Neural progenitor cell (in vitro differentiated cells): Measurements from ENCODE around the gene CLEC2B. TPM values are rescaled to one million over a fixed set of nuclear protein-coding genes. Genes with fewer than 3 reads are reported as not detected.

ENCODE experiments used
- DNase-seq: peaks from one replicate; pipeline ENCODE4 v3.0.0-alpha.2; 2016; ENCODE audit warnings: low spot score
- H2AFZ ChIP-seq: fragments of 200-600 bp; sonication (generic); replicated peaks from 2 replicates; pipeline ENCODE4 v1.6.1; 2016; ENCODE audit warnings: antibody characterized with exemption
- H3F3A ChIP-seq: fragments of 200-600 bp; sonication (generic); 2 replicates; pipeline ENCODE4 v1.6.1; 2016; ENCODE audit warnings: antibody characterized with exemption, low read depth
- H3K27ac ChIP-seq: fragments of 200-600 bp; sonication (generic); 2 replicates; pipeline ENCODE4 v1.5.1; 2016; ENCODE audit warnings: mild to moderate bottlenecking
- H3K27me3 ChIP-seq: fragments of 200-600 bp; sonication (generic); 2 replicates; pipeline ENCODE4 v1.6.1; 2016; ENCODE audit warnings: mild to moderate bottlenecking, moderate library complexity
- H3K36me3 ChIP-seq: fragments of 200-600 bp; sonication (generic); 2 replicates; pipeline ENCODE4 v1.5.1; 2016
- H3K4me1 ChIP-seq: fragments of 200-600 bp; sonication (generic); 2 replicates; pipeline ENCODE4 v1.6.1; 2016; ENCODE audit warnings: mixed run types
- H3K4me2 ChIP-seq: fragments of 200-600 bp; sonication (generic); 2 replicates; pipeline ENCODE4 v1.6.1; 2016
- H3K4me3 ChIP-seq: fragments of 200-600 bp; sonication (generic); 2 replicates; pipeline ENCODE4 v1.5.1; 2016
- H3K79me2 ChIP-seq: fragments of 200-600 bp; sonication (generic); 2 replicates; pipeline ENCODE4 v1.6.1; 2016; ENCODE audit warnings: low read depth
- H3K9ac ChIP-seq: fragments of 200-600 bp; sonication (generic); 2 replicates; pipeline ENCODE4 v1.6.1; 2016
- H3K9me3 ChIP-seq: fragments of 200-600 bp; sonication (generic); 2 replicates; pipeline ENCODE4 v1.5.1; 2016; ENCODE audit warnings: low read depth
- H4K20me1 ChIP-seq: fragments of 200-600 bp; sonication (generic); 2 replicates; pipeline ENCODE4 v1.6.1; 2016; ENCODE audit warnings: low read depth
- H3K27ac Mint-ChIP-seq: 3 replicates; pipeline ENCODE4 v1.8.0; 2021; ENCODE audit warnings: mixed read lengths
- H3K27me3 Mint-ChIP-seq: 2 replicates; pipeline ENCODE4 v1.8.0; 2022; ENCODE audit warnings: low read depth, mild to moderate bottlenecking, inconsistent platforms, moderate library complexity, mixed read lengths; ENCODE audit not compliant: insufficient read depth
- H3K36me3 Mint-ChIP-seq: 3 replicates; pipeline ENCODE4 v1.8.0; 2021; ENCODE audit warnings: mixed read lengths
- H3K4me1 Mint-ChIP-seq: 3 replicates; pipeline ENCODE4 v1.8.0; 2021; ENCODE audit warnings: mixed read lengths
- H3K4me3 Mint-ChIP-seq: 3 replicates; pipeline ENCODE4 v1.8.0; 2021; ENCODE audit warnings: mild to moderate bottlenecking, moderate library complexity, mixed read lengths
- H3K9me3 Mint-ChIP-seq: 3 replicates; pipeline ENCODE4 v1.8.0; 2020; ENCODE audit warnings: mixed read lengths
- CTCF ChIP-seq: fragments of 200-600 bp; sonication (generic); IDR thresholded peaks from 2 replicates; pipeline ENCODE4 v1.5.1; 2017; ENCODE audit warnings: antibody characterized with exemption, mild to moderate bottlenecking
- EZH2 ChIP-seq: fragments of 200-600 bp; sonication (generic); IDR thresholded peaks from 2 replicates; pipeline ENCODE4 v1.6.1; 2017; ENCODE audit warnings: antibody characterized with exemption, mild to moderate bottlenecking, moderate library complexity
- EZH2phosphoT487 ChIP-seq: fragments of 200-600 bp; sonication (generic); IDR thresholded peaks from 2 replicates; pipeline ENCODE4 v1.6.1; 2017; ENCODE audit warnings: antibody characterized with exemption
- total RNA-seq: library from RNA; depleted of rRNA; stranded (reverse); fragments of >200 nt; gene quantifications from 2 replicates; pipeline ENCODE4 v1.2.3, GENCODE V29; 2015; ENCODE audit warnings: low replicate concordance

Gene CLEC2B
- total RNA-seq, 1 donor from 2014 or later = 1.0 TPM

- Histone ChIP-seq H3K79me2 (no peaks in the 10 kb centered on the region), H3K9ac (no peak overlapping the region), H3K4me3 (no peak overlapping the region), H3F3A (peaks cover 6% of the 10 kb centered on the region), H3K9me3 (no peaks in the 10 kb centered on the region), H3K27me3 (no peaks in the 10 kb centered on the region), H3K4me2 (no peak overlapping the region), H2AFZ (no peak overlapping the region), H3K4me1 (no peaks in the 10 kb centered on the region), H3K36me3 (no peaks in the 10 kb centered on the region), H3K27ac (no peak overlapping the region), H4K20me1 (peaks cover 3% of the 10 kb centered on the region)
- Mint-ChIP-seq H3K27ac (no peak overlapping the region), H3K4me3 (no peak overlapping the region), H3K36me3 (no peaks in the 10 kb centered on the region), H3K27me3 (no peaks in the 10 kb centered on the region), H3K9me3 (no peaks in the 10 kb centered on the region), H3K4me1 (no peaks in the 10 kb centered on the region)
- DNase-seq = no peak
- TF ChIP-seq CTCF (no peak), EZH2 (no peak), EZH2phosphoT487 (no peak)
These were observed 19.6 kb upstream of the CLEC2B start for GRCh38 chr12:9888665-9889273.

- Mint-ChIP-seq H3K27me3 (no peaks in the 10 kb centered on the region), H3K4me3 (no peak overlapping the region), H3K36me3 (no peaks in the 10 kb centered on the region), H3K27ac (no peak overlapping the region), H3K9me3 (no peaks in the 10 kb centered on the region), H3K4me1 (no peaks in the 10 kb centered on the region)
- H4K20me1 ChIP-seq = no peaks in the 10 kb centered on the region
- H3K4me3 ChIP-seq = no peak overlapping the region
- H3F3A ChIP-seq = peaks cover 8% of the 10 kb centered on the region
- TF ChIP-seq EZH2 (no peak), CTCF (no peak), EZH2phosphoT487 (no peak)
- no peaks in the 10 kb centered on the region for H3K27me3 ChIP-seq
- H3K27ac ChIP-seq = no peak overlapping the region
- H3K4me2 ChIP-seq = no peak overlapping the region
- no peaks in the 10 kb centered on the region for H3K9me3 ChIP-seq
- no peak for DNase-seq
- no peak overlapping the region for H2AFZ ChIP-seq
- no peaks in the 10 kb centered on the region for H3K79me2 ChIP-seq
- no peaks in the 10 kb centered on the region for H3K4me1 ChIP-seq
- no peak overlapping the region for H3K9ac ChIP-seq
- no peaks in the 10 kb centered on the region for H3K36me3 ChIP-seq
These were observed 14.0 kb upstream of the CLEC2B start for GRCh38 chr12:9883175-9883574.

DNA sequence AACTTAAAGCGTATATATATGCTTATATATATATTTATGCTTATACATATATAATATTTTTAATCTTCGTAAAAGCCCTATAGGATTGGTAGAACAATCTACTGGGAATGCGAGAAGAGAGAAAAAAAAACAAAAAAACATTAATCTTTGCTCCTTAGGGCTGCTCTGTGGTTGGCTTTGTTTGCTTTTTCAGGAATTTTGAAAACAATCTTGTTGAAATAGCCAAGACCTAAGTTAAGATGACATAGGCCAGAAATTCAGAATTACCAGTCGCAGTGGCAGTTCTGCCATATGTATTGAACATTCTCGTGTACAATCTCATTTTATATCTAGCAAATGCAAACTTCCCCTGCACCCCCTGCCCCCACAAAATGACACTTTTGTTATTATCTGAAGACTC is 12.8 kb upstream of the CLEC2B start:
- H3K27me3 ChIP-seq = no peaks in the 10 kb centered on the region
- H3K9me3 Mint-ChIP-seq = no peaks in the 10 kb centered on the region
- H2AFZ ChIP-seq = no peak overlapping the region
- no peak overlapping the region for H3K4me3 ChIP-seq
- H3K36me3 Mint-ChIP-seq = no peaks in the 10 kb centered on the region
- no peak for TF ChIP-seq CTCF
- no peak for TF ChIP-seq EZH2phosphoT487
- no peak for TF ChIP-seq EZH2
- no peak overlapping the region for H3K27ac ChIP-seq
- DNase-seq = no peak
- H3K27me3 Mint-ChIP-seq = no peaks in the 10 kb centered on the region
- H3K79me2 ChIP-seq = no peaks in the 10 kb centered on the region
- H3F3A ChIP-seq = peaks cover 8% of the 10 kb centered on the region
- no peaks in the 10 kb centered on the region for H3K9me3 ChIP-seq
- no peak overlapping the region for H3K27ac Mint-ChIP-seq
- no peak overlapping the region for H3K4me2 ChIP-seq
- H3K4me1 ChIP-seq = no peaks in the 10 kb centered on the region
- no peaks in the 10 kb centered on the region for H3K4me1 Mint-ChIP-seq
- H4K20me1 ChIP-seq = no peaks in the 10 kb centered on the region
- no peaks in the 10 kb centered on the region for H3K36me3 ChIP-seq
- H3K4me3 Mint-ChIP-seq = no peak overlapping the region
- H3K9ac ChIP-seq = no peak overlapping the region
